IPS-20b (cell line): Measurements from ENCODE around the gene BCAS3.
A peak's percentile ranks its signal among the peaks of the same experiment; 100 is the strongest.

ENCODE experiments used
- H3K27ac ChIP-seq: one replicate; pipeline ENCODE4 v1.5.1; 2013; ENCODE audit warnings: low read length
- H3K27me3 ChIP-seq: 2 replicates; pipeline ENCODE4 v1.6.1; 2013; ENCODE audit warnings: mild to moderate bottlenecking, low read length, inconsistent platforms; ENCODE audit not compliant: insufficient read depth
- H3K36me3 ChIP-seq: 2 replicates; pipeline ENCODE4 v1.6.1; 2013; ENCODE audit warnings: low read depth, mild to moderate bottlenecking, inconsistent platforms, low read length, moderate library complexity; ENCODE audit not compliant: insufficient read depth
- H3K4me1 ChIP-seq: 2 replicates; pipeline ENCODE4 v1.6.1; 2013; ENCODE audit warnings: mild to moderate bottlenecking, control low read depth, inconsistent platforms, low read length, moderate library complexity; ENCODE audit not compliant: insufficient read depth
- H3K4me3 ChIP-seq: 2 replicates; pipeline ENCODE4 v1.5.1; 2013; ENCODE audit warnings: mild to moderate bottlenecking, low read length, inconsistent platforms
- H3K9ac ChIP-seq: 2 replicates; pipeline ENCODE4 v1.6.1; 2013; ENCODE audit warnings: low read depth, mild to moderate bottlenecking, inconsistent platforms, low read length, moderate library complexity
- H3K9me3 ChIP-seq: 2 replicates; pipeline ENCODE4 v1.6.1; 2013; ENCODE audit warnings: mild to moderate bottlenecking, low read depth, low read length, inconsistent platforms; ENCODE audit not compliant: insufficient read depth

BCAS3 gene

DNA sequence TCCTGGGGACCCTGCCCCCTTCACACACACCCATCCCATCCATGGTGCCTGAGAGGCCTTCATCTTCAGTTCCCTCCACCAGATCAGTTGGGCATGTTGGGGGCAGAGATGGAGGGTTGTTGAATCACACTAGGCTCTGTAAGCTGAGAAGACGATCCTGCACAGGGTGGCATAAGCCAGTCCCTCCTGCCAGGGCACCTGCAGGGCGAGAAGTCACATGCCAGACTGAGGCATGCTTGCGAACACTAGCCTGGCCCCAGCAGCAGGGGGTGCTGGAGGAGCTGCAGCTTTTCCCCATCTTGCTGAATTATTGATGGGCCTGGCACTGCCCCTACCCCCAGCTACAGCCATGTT is 715.9 kb downstream of the BCAS3 start:
- Histone ChIP-seq H3K9ac (no peak overlapping the region), H3K9me3 (peaks cover 6% of the 10 kb centered on the region; the same call in 1 of the 2 replicates), H3K27me3 (peaks cover 81% of the 10 kb centered on the region), H3K36me3 (no peaks in the 10 kb centered on the region), H3K4me1 (no peaks in the 10 kb centered on the region; the same call in 1 of the 2 replicates), H3K4me3 (no peak overlapping the region), H3K27ac (no peak overlapping the region)

DNA sequence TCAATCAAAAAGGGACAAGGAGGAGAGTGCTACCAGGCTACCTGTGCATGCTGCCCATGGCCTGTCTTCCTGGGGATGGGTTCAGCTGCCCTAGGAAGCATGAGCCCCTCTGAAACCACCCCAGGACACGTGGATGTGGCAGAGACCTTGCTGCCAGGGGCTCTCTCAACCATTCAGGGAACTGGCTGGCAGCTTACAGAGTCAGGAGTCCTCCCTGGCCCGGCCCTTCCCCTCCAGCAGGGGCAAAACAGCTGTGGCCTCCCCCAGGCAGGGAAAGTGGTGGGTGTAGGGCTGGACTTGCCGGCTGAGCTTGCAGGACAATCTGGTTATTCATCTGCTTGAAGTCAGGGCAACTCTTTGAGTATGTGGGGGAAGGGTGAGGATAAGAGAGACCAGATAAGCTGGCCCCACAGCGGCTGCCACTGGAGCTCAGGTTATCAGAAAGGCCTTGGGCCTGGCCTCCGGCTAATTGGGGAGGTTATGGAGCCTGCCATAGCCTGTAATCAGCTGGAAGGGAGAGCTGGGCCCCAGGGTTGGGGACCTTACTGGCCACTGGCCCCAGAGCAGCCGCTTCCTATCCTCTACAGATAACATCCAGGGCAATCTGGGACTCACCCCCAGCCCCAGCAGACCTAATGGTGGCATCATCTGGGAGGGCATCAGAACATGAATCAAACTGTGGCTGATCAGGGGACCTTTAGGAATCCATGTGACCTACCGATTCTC is 716.4 kb downstream of the BCAS3 start:
- Histone ChIP-seq H3K27ac (no peak overlapping the region), H3K27me3 (peaks cover 87% of the 10 kb centered on the region), H3K9ac (no peak overlapping the region)

GRCh38 chr17:61394630-61395408 is 717.2 kb downstream of the BCAS3 start:
- Histone ChIP-seq H3K4me1 (no peaks in the 10 kb centered on the region; the same call in 1 of the 2 replicates), H3K9me3 (peaks cover 8% of the 10 kb centered on the region; the same call in 1 of the 2 replicates), H3K4me3 (no peak overlapping the region), H3K36me3 (no peaks in the 10 kb centered on the region), H3K9ac (no peak overlapping the region), H3K27ac (no peak overlapping the region), H3K27me3 (peaks cover 94% of the 10 kb centered on the region)

More for the DNA sequence above, 716.4 kb downstream of the BCAS3 start:
- Histone ChIP-seq H3K4me1 (no peaks in the 10 kb centered on the region; the same call in 1 of the 2 replicates), H3K9me3 (peaks cover 8% of the 10 kb centered on the region; the same call in 1 of the 2 replicates), H3K36me3 (no peaks in the 10 kb centered on the region), H3K4me3 (no peak overlapping the region)

DNA sequence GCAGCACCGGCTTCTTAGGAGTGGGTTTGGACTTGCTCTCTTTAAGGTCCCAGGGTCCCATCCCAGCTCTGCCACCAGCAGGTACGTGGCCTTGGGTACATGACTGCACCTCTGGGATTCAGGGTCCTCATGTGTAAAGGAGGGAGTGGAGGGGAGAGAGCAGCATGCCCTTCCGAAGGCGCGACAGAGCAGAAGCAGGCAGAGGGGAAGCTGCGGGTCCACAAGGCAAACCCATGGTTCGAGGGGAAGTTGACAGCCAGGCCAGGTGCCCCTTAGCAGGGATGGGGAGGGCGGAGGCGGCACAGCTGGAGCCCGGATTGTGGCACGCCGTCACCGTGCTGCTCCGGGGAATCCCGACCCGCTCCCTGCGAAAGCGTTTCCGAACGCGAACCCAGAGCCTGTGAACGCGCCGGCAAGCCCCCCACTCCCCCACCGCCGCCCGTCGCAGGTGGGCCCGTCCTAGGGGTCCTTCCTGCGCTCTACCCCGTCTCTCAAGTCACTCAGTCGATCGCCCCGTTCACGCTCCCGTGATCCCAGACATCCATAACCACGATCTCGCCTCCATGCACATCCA is 717.8 kb downstream of the BCAS3 start:
- Histone ChIP-seq H3K9me3 (peaks cover 8% of the 10 kb centered on the region; the same call in 1 of the 2 replicates), H3K27me3 (peaks cover 100% of the 10 kb centered on the region), H3K27ac (no peak overlapping the region), H3K9ac (no peak overlapping the region), H3K36me3 (no peaks in the 10 kb centered on the region), H3K4me3 (no peak overlapping the region), H3K4me1 (no peaks in the 10 kb centered on the region; the same call in 1 of the 2 replicates)

DNA sequence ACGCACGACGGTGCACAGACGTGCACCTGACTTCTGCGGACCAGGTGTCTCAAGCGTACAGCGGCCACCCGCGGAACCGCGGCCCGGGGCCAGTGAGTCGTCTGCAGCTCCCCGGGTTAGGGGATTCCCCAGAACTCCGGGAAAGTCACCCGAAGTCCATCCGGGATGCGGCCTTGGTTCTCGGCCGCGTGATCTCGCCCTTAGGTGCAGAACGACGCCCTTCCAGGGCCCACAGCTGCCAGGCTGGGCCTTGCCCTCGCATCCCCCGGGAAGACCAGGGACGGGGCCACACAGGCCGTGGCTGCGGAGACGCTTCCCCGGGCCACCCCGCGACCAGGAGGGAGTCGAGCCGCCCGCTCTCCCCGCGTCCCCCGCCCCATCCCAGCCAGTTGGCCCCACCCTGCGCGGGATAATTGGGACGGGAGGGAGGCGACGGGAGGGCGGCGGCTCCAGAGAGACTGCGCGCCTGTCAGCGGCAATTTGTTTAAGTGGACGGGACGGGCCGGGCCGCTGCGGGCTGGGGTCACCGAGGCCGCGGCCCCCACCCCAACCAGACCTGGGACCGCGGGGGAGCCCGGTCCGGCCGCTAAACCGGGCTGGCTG is 718.4 kb downstream of the BCAS3 start:
- no peak overlapping the region for H3K4me3 ChIP-seq
- no peak overlapping the region for H3K27ac ChIP-seq
- no peaks in the 10 kb centered on the region for H3K36me3 ChIP-seq
- H3K9ac ChIP-seq = no peak overlapping the region
- H3K4me1 ChIP-seq = no peaks in the 10 kb centered on the region; the same call in 1 of the 2 replicates
- H3K27me3 ChIP-seq = peaks cover 100% of the 10 kb centered on the region
- peaks cover 11% of the 10 kb centered on the region; the same call in 1 of the 2 replicates for H3K9me3 ChIP-seq

GRCh38 chr17:61396586-61397085 is 719.0 kb downstream of the BCAS3 start:
- H3K4me3 ChIP-seq = no peak overlapping the region; the same call in 1 of the 2 replicates
- no peaks in the 10 kb centered on the region; the same call in 1 of the 2 replicates for H3K4me1 ChIP-seq
- H3K9me3 ChIP-seq = peaks cover 15% of the 10 kb centered on the region; the same call in 1 of the 2 replicates
- no peaks in the 10 kb centered on the region for H3K36me3 ChIP-seq
- H3K27ac ChIP-seq = no peak overlapping the region
- peaks cover 100% of the 10 kb centered on the region for H3K27me3 ChIP-seq
- no peak overlapping the region for H3K9ac ChIP-seq

GRCh38 chr17:61397086-61397842 is 719.6 kb downstream of the BCAS3 start:
- no peaks in the 10 kb centered on the region for H3K36me3 ChIP-seq
- H3K4me1 ChIP-seq = no peaks in the 10 kb centered on the region; the same call in 1 of the 2 replicates
- no peak overlapping the region for H3K27ac ChIP-seq
- peaks cover 15% of the 10 kb centered on the region; the same call in 1 of the 2 replicates for H3K9me3 ChIP-seq
- H3K27me3 ChIP-seq = peaks cover 100% of the 10 kb centered on the region
- H3K9ac ChIP-seq = no peak overlapping the region
- H3K4me3 ChIP-seq = no peak overlapping the region; the same call in 1 of the 2 replicates

GRCh38 chr17:61398721-61399130 is 721.1 kb downstream of the BCAS3 start:
- Histone ChIP-seq H3K4me1 (no peaks in the 10 kb centered on the region; the same call in 1 of the 2 replicates), H3K36me3 (no peaks in the 10 kb centered on the region), H3K27me3 (peaks cover 100% of the 10 kb centered on the region), H3K4me3 (peak overlapping the region; percentile 26; the same call in 1 of the 2 replicates), H3K9ac (no peak overlapping the region), H3K9me3 (peaks cover 15% of the 10 kb centered on the region; the same call in 1 of the 2 replicates), H3K27ac (no peak overlapping the region)

DNA sequence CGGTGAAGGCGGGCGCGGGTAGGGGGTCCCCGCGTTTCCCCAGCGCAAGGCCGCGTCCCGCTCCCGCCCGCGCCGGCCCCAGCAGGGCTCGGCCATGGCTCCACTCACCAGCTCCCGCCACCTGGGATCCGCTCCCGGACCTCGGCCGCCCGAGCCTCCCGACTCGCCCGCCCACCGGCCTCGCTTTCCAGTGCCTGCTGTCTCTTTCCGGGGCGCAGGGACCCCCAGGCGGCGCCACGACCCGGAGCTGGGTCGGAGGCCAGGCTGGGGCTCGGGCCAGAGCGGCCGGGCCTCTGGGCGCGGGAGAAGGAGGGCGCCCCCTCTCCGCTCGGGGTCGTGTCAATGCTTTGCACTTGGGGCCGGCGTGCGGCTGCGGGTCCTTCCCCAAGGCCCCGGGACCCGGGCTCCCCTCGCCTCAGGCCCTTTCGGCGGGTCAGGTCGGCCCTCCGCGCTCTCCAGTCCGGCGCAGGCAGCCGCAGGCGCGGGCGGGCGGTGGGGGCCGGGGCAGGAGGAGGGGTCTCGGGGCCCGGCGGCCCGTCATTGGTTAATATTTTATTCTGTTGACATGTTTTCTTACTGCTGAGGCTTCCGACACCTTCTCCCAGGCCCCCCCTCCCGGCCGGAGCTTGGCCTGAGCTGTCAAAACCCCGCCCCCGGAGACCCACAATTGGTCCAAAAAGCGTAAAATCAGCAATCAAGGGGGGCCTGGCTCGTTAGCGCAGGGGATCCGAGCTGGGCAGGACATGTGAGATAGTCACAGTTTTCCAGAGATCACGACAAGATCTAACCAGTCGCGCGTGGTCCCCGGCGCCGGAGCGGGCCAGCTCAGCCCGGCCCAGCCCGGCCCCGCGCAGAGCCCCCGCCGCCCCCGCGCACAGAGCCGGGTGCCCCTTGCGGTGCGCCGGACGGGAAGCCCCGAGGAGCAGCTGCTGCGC is 721.7 kb downstream of the BCAS3 start, which contains the start of gene TBX2:
TSS of gene TBX2 (plus strand) at position 713 of the 935 bp plus-strand sequence. CDS start 334 bp downstream, outside the sequence.
- H3K4me3 ChIP-seq = peak within 1 kb of the TSS; percentile 26; the same call in 1 of the 2 replicates
- no peak within 1 kb of the TSS for H3K9ac ChIP-seq
- H3K4me1 ChIP-seq = no peaks in the 10 kb centered on the region
- H3K27ac ChIP-seq = no peak within 1 kb of the TSS
- H3K27me3 ChIP-seq = peaks cover 100% of the 10 kb centered on the region
- peaks cover 15% of the 10 kb centered on the region; the same call in 1 of the 2 replicates for H3K9me3 ChIP-seq
- no peaks in the 10 kb centered on the region for H3K36me3 ChIP-seq
